Activated CD8-positive, alpha-beta memory T cell treated with anti-CD3 and anti-CD28 coated beads for 48 hours (primary cell): Measurements from ENCODE around the gene FOXP3.

Source experiments
- DNase-seq, 3 experiments: peaks; one replicate each; pipeline ENCODE4 v3.0.0-alpha.2; 2020; ENCODE audit warnings: low read depth in 2 of 3, low spot score in 2 of 3

Gene FOXP3

GRCh38 chrX:49250578-49250977 is 13.9 kb downstream of the FOXP3 start:
- no peak for DNase-seq

- no peak for DNase-seq
Observed at GRCh38 chrX:49250066-49250465, 14.4 kb downstream of the FOXP3 start.

DNA sequence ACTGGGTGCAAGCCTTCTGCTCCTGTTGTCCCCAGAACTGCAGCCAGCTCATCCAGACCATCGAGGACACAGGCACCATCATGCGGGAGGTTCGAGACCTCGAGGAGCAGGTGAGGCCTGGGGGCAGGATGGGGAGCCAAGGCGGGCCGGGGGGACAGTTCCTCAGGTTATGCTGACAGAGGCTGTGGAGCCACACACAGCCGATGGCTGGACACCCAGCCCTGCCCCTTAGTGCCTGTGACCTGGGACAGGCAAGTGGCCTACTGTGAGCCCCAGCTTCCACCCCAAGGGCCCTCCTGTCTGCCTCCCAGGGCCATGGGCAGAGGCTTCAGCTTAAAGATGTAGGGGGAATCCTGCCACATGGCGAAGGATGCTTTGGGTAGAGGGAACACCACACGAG is 14.9 kb downstream of the FOXP3 start:
- no peak for DNase-seq

- no peak for DNase-seq
Observed at GRCh38 chrX:49249071-49249470, 15.4 kb downstream of the FOXP3 start.

- DNase-seq: no peak
Observed at GRCh38 chrX:49247916-49248811, 16.3 kb downstream of the FOXP3 start.

GRCh38 chrX:49247346-49247745 is 17.2 kb downstream of the FOXP3 start:
- DNase-seq: no peak

DNA sequence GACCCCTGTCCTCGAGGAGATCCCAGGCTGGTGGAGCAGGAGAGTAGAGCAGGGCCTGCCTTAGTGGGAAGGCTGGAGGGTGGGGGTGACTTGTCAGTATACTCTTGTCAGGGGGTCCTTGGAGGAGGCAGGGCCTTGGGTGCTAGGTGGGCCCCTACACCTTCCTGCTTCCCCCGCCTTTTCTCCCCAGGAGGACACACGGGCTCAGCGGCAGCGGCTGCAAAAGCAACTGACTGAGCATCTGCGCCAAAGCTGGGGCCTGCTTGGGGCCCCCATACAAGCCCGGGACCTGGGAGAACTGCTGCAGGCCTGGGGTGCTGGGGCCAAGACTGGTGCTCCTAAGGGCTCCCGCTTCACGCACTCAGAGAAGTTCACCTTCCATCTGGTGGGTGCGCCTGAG is 18.0 kb downstream of the FOXP3 start:
- DNase-seq: no peak

DNA sequence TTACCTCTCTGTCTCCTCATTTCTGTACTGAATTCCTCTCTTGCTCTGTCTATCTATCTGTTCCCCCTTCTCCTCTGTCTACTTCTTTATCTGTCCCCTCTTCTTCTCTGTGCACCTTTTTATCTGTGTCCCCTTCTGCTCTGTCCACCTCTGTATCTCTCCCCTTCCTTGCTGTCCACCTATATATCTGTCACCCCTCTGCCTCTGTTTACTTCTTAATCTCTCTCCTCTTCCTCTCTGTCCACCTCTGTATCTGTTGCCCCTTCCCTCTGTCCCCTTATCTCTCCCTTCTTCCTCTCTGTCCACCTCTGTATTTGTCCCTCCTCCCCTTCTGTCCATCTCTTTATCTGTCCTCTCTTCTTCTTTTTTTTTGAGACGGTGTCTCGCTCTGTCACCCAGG is 20.3 kb downstream of the FOXP3 start:
- DNase-seq: no peak

DNA sequence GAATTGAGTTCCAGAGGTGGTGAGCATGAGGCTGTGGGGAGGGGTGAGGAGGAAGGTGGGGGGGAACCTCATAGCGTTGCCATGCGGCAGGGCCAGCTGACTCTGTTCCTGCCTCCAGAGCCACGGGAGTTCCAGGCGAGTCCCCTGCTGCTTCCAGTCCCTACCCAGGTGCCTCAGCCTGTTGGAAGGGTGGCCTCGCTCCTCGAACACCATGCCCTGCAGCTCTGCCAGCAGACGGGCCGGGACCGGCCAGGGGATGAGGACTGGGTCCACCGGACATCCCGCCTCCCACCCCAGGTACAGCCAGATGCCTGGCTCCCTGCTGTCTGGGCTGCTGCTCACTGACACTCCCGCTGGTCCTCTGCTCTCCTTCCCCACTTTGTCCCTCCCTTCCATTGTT is 21.3 kb downstream of the FOXP3 start:
- DNase-seq: no peak

DNA sequence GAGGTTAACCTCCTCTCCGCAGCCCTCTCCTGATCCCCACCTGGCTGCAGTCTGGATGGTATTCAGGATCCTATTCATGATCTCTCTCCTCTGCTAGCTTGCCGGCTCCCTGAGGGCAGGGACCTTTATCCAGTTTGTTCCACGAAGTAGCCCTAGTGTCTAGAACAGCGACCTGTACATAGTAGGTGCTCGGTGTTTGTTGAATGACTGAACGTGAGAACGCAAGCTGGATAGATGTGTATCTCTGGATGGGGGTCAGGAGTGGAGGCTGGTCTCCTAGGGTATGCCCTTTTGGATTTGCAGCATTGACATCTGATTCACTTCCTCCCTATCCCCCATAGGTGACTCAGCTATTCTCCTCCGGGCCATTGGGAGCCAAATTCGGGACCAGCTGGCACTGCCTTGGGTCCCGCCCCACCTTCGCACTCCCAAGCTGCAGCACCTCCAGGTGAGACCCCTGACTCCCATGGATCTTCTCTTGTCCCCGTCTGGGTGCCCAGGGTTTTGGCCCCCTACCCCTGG is 21.9 kb downstream of the FOXP3 start:
- DNase-seq: no peak

DNA sequence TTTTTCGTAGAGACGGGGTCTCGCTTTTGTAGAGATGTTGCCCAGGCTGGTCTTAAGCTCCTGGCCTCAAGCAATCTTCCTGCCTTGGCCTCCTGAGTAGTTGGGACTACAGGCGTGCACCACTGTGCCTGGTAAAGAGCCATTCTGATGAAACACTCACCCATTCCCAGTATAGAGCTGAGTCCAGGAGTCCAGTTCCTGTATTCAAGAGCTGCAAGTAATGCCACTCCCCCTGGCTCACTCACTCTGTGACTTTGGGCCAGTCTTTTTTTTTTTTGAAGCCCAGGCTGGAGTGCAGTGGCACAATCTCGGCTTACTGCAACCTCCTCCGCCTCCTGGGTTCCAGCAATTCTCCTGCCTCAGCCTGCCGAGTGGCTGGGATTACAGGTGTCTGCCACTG is 25.8 kb downstream of the FOXP3 start:
- no peak for DNase-seq

DNA sequence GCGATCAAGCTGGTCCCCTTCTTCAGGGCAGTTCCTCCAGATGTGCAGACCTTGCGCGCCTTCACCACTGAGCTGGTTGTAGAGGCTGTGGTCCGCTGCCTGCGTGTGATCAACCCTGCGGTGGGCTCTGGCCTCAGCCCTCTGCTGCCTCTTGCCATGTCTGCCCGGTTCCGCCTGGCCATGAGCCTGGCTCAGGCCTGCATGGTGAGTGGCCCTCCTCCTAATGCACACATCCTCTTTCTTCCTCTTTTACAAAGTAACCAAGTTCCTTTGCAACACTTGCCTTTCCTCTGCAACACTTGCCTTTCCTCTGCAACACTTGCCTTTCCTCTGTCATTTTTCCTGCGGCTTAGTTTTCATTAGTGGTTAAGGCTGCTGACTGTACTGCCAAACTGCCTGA is 27.4 kb downstream of the FOXP3 start:
- no peak for DNase-seq

DNA sequence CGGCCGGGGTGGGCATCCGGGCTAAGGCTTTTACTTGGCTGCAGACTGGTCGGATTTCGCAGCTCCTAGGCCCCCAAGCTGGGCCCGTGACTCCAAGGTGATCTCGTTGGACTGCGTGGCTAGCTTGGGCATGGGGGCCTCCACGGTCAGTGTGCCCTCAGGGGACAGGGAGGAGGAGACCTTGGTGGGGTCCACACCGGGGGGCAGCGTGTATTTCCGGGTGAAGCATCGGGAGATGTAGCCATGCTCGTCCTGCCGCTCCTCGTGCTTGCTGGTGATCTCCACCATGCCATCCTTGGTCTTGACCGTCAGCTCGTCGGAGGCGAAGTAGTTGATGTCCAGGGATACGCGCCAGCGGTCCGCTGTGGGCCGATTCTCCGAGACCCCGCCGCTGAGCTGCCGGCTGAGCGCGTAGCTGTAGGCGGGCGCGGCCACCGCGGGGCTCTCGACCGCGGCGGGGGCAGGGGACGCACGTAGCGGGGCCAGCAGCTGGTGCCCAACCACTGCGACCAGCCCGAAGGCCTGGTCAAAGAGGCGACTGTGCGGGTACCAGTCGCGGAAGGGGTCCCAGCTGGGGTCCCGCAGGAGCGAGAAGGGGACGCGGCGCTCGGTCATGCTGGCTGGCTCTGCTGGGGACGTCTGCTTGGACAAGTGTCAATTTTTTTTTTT is 30.5 kb downstream of the FOXP3 start:
- DNase-seq: no peak

DNA sequence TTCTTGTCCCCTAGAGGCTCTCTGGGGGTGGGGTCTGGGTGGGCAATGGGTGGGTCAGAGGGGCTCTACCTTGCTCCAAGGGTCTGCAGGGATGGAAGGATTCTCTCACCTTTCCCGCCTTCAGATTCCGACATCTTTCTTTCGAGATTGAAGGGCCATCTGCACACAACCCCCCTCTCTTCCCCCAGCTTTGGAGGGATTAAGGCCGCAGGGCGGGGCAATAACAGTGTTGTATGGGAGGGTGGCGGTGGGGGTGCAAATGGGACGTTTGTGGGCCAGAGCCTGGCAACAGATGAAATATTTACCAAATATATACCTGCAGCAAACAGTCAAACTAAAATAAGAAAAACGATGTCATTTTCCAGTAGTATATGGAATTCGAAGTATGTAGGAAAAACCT is 31.3 kb downstream of the FOXP3 start, which contains the start of gene CACNA1F:
Gene CACNA1F (minus strand): TSS at position 165 of the 400 bp plus-strand sequence. CDS start 31 bp downstream, at position 134.
- DNase-seq: no peak

DNA sequence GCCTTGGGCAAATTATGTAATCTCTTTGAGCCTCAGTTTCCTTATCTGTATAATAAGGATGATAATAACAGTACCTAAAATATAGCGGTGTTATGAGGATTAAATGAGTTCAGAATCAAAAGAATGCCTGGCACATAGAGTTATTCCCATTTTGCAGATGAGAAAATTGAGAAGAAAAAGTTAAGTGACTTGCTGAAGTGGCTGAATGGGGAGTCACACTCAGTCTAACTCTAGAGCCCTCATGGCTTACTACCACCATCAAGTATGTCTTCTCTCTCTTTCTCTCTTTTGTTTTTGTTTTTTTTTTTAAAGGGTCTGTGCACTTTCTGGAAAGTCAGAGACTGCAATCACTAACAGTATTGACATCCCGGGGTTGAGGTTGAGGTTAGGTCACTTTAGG is 32.0 kb downstream of the FOXP3 start:
- no peak for DNase-seq

GRCh38 chrX:49231333-49232000 is 33.0 kb downstream of the FOXP3 start:
- no peak for DNase-seq

DNA sequence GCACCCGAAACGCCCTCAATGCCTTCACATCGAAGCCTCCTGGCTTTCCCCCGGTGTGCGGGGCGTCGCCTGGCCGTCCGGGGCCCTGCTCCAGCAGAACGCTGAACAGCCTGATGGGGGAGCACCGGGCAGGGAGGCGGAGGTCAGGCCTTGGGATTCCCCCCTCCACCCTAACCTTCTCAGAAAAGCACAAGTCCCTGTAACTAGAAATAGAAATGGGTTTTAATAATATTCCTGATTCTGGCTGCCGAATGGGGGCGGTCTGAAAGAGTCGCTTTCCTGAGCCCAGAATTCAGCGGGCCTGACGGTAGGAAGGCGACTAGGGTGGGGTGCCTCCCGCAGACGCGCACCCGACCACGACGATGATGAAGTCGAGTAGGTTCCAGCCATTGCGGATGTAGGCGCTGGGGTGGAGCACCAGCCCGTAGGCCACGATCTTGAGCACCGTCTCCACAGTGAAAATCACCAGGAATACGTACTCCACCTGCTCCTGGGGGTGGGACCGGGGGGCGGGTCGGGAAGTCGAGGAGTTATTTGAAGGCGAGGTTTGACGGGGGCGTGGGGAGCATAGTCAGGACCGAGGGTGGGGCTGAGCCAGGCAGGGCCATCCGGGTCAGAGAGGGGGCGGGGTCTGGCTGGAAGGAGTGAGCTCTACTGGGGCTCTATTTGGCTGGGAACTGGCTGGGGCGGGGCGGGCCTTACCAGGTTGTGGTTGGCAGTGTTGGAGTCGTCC is 33.8 kb downstream of the FOXP3 start:
- DNase-seq: peak; percentile 20 to 27 (median 24)

DNA sequence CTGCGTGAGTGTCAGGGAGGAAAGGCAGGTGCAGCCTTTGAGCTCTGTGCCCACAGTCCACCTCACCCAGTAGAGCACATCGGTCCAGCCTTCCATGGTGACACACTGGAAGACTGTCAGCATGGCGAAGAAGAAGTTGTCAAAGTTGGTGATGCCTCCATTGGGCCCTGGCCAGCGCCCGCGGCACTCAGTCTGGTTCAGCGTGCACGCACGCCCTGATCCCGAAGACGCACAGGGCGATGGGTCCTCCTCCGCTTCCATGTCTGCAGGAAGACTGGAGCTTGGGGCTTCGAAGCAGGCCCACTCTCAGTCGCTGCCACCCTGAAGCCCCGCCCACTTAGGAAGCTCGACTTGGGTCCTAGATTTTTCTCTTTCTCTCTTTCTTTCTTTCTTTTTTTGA is 36.3 kb downstream of the FOXP3 start:
- no peak for DNase-seq

- DNase-seq: no peak
Observed at GRCh38 chrX:49227726-49228125, 36.8 kb downstream of the FOXP3 start.

DNA sequence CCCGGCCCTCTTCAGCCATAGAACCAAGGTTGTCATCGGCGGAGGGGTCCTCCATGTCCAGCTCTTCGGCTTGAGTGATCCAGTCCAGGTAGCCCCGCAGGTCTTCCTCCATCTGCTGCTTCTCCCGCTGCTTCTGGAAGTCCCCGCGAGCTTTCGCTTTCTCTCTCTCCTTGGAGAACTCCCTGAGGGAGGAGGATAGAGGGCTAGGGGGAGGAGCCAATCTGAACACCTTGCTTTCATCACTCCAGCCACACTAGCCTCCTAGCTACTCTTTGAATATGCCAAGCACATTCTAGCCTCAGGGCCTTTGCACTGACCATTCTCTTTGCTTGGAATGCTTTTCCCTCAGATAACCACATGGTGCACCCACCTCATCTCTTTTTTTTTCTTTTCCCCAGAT is 37.6 kb downstream of the FOXP3 start:
- DNase-seq: no peak

- no peak for DNase-seq
Observed at GRCh38 chrX:49225858-49226257, 38.7 kb downstream of the FOXP3 start.
